Measurements from ENCODE around the gene CAMK1G.

Gene CAMK1G

GRCh38 chr1:209552406-209553264 lies 30.9 kb upstream of the CAMK1G start:
- H3K36me3 Mint-ChIP-seq (ENCODE audit: insufficient read depth), result no peaks in the 10 kb centered on the region
- H3K27ac Mint-ChIP-seq (ENCODE audit: low read depth), result no peak overlapping the region
- peaks cover 32% of the 10 kb centered on the region for H3K27me3 Mint-ChIP-seq
- ATAC-seq (replicated peaks; ENCODE audit: extremely low read depth, poor library complexity, severe bottlenecking) (no peak), DNase-seq (ENCODE audit: low spot score in 2 of 2) (no peak)
- no peaks in the 10 kb centered on the region for H3K9me3 Mint-ChIP-seq
- no peak overlapping the region for H3K4me3 Mint-ChIP-seq
- H3K4me1 Mint-ChIP-seq, result no peaks in the 10 kb centered on the region

GRCh38 chr1:209554761-209555611 lies 28.5 kb upstream of the CAMK1G start:
- no peak for DNase-seq (ENCODE audit: low spot score in 2 of 2)
- Mint-ChIP-seq H3K27ac (ENCODE audit: low read depth) (no peak overlapping the region), H3K4me3 (no peak overlapping the region), H3K36me3 (ENCODE audit: insufficient read depth) (no peaks in the 10 kb centered on the region), H3K4me1 (no peaks in the 10 kb centered on the region), H3K27me3 (peaks cover 9% of the 10 kb centered on the region), H3K9me3 (no peaks in the 10 kb centered on the region)
- ATAC-seq (replicated peaks; ENCODE audit: extremely low read depth, poor library complexity, severe bottlenecking), result no peak

DNA sequence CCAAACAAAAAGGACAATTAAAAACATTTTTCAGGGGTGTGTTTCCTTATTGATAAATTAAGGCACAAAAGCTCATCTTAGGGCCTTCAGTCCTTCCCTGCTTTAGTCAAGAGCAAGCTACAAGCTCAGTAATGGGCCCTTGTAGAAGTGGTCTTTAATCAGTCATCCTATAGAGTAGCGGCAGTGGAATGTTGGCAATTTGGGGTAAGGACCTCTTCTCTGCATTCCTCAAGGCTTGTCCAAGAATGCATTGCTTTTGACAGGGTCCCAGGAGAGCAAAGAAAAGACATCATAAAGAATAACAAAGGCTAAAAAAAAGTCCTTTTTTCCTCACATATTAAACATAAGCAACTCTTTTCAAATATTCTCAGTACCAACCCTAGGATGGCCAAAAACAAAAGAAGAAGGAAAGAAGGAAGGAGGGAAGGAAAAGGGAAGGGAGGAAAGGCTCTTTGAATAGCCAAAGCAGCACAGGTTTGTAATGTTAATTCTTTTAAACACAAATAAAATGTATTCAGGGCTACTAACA lies 27.3 kb upstream of the CAMK1G start:
- Mint-ChIP-seq H3K36me3 (ENCODE audit: insufficient read depth) (no peaks in the 10 kb centered on the region), H3K4me1 (no peaks in the 10 kb centered on the region), H3K27me3 (peaks cover 10% of the 10 kb centered on the region), H3K27ac (ENCODE audit: low read depth) (no peak overlapping the region), H3K4me3 (no peak overlapping the region), H3K9me3 (no peaks in the 10 kb centered on the region)
- no peak for ATAC-seq (replicated peaks; ENCODE audit: extremely low read depth, poor library complexity, severe bottlenecking)
- DNase-seq (ENCODE audit: low spot score in 2 of 2), result no peak

GRCh38 chr1:209557221-209557620 lies 26.3 kb upstream of the CAMK1G start:
- no peaks in the 10 kb centered on the region for H3K4me1 Mint-ChIP-seq

GRCh38 chr1:209560529-209560928 lies 23.0 kb upstream of the CAMK1G start:
- no peaks in the 10 kb centered on the region for H3K36me3 Mint-ChIP-seq (ENCODE audit: insufficient read depth)
- peaks cover 43% of the 10 kb centered on the region for H3K27me3 Mint-ChIP-seq
- H3K27ac Mint-ChIP-seq (ENCODE audit: low read depth), result no peak overlapping the region
- H3K9me3 Mint-ChIP-seq, result no peaks in the 10 kb centered on the region
- H3K4me3 Mint-ChIP-seq, result no peak overlapping the region
- no peaks in the 10 kb centered on the region for H3K4me1 Mint-ChIP-seq
- DNase-seq (ENCODE audit: low spot score in 2 of 2), result no peak
- ATAC-seq (replicated peaks; ENCODE audit: extremely low read depth, poor library complexity, severe bottlenecking), result no peak

More at GRCh38 chr1:209557221-209557620, 26.3 kb upstream of the CAMK1G start:
- Mint-ChIP-seq H3K9me3 (no peaks in the 10 kb centered on the region), H3K36me3 (ENCODE audit: insufficient read depth) (no peaks in the 10 kb centered on the region), H3K27ac (ENCODE audit: low read depth) (no peak overlapping the region), H3K27me3 (peaks cover 16% of the 10 kb centered on the region), H3K4me3 (no peak overlapping the region)
- DNase-seq (ENCODE audit: low spot score in 2 of 2), result no peak
- no peak for ATAC-seq (replicated peaks; ENCODE audit: extremely low read depth, poor library complexity, severe bottlenecking)

- H3K27ac Mint-ChIP-seq (ENCODE audit: low read depth), result no peak overlapping the region
- H3K36me3 Mint-ChIP-seq (ENCODE audit: insufficient read depth), result no peaks in the 10 kb centered on the region
- no peak for ATAC-seq (replicated peaks; ENCODE audit: extremely low read depth, poor library complexity, severe bottlenecking)
Observed at GRCh38 chr1:209560952-209561351, 22.6 kb upstream of the CAMK1G start.

GRCh38 chr1:209561532-209561931 lies 22.0 kb upstream of the CAMK1G start:
- H3K36me3 Mint-ChIP-seq (ENCODE audit: insufficient read depth), result no peaks in the 10 kb centered on the region
- H3K27ac Mint-ChIP-seq (ENCODE audit: low read depth), result peak overlapping the region; percentile 68
- ATAC-seq (replicated peaks; ENCODE audit: extremely low read depth, poor library complexity, severe bottlenecking), result no peak
- H3K9me3 Mint-ChIP-seq, result no peaks in the 10 kb centered on the region
- DNase-seq (ENCODE audit: low spot score in 2 of 2), result no peak
- no peak overlapping the region for H3K4me3 Mint-ChIP-seq
- peaks cover 53% of the 10 kb centered on the region for H3K27me3 Mint-ChIP-seq
- H3K4me1 Mint-ChIP-seq, result no peaks in the 10 kb centered on the region

More at GRCh38 chr1:209560952-209561351, 22.6 kb upstream of the CAMK1G start:
- Mint-ChIP-seq H3K4me3 (no peak overlapping the region), H3K4me1 (no peaks in the 10 kb centered on the region), H3K27me3 (peaks cover 47% of the 10 kb centered on the region), H3K9me3 (no peaks in the 10 kb centered on the region)
- DNase-seq (ENCODE audit: low spot score in 2 of 2), result no peak

DNA sequence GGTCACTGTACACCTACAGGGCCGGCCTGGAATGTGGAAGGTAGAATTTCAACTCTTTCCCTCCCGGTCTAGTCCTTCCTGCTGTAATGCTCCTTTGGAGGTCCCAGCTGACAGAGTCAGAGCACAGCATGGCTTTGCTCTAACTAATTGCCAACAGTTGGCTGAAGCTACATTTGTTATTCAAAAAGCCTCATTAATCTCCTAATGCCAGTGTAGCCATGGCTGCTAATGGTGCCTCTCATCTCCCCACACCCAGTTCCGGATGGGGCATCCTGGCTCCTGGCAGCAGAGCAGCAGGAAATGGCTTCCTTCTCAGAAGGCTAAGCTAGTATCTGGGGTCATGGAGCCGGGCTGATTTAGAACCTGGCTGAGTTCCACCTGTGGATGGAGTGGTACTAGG lies 18.7 kb upstream of the CAMK1G start:
- Mint-ChIP-seq H3K9me3 (no peaks in the 10 kb centered on the region), H3K4me1 (peaks cover 4% of the 10 kb centered on the region), H3K27ac (ENCODE audit: low read depth) (no peak overlapping the region), H3K36me3 (ENCODE audit: insufficient read depth) (no peaks in the 10 kb centered on the region), H3K4me3 (no peak overlapping the region), H3K27me3 (peaks cover 77% of the 10 kb centered on the region)
- no peak for ATAC-seq (replicated peaks; ENCODE audit: extremely low read depth, poor library complexity, severe bottlenecking)
- DNase-seq (ENCODE audit: low spot score in 2 of 2), result no peak

- H3K27me3 Mint-ChIP-seq, result peaks cover 87% of the 10 kb centered on the region
- DNase-seq (ENCODE audit: low spot score in 2 of 2) (peak; percentile 41 to 48), ATAC-seq (replicated peaks; ENCODE audit: extremely low read depth, poor library complexity, severe bottlenecking) (peak; percentile 72)
- no peak overlapping the region for H3K4me3 Mint-ChIP-seq
- no peaks in the 10 kb centered on the region for H3K9me3 Mint-ChIP-seq
- no peak overlapping the region for H3K27ac Mint-ChIP-seq (ENCODE audit: low read depth)
- H3K4me1 Mint-ChIP-seq, result peaks cover 6% of the 10 kb centered on the region
- no peaks in the 10 kb centered on the region for H3K36me3 Mint-ChIP-seq (ENCODE audit: insufficient read depth)
Observed at GRCh38 chr1:209565759-209566678, 17.5 kb upstream of the CAMK1G start.

DNA sequence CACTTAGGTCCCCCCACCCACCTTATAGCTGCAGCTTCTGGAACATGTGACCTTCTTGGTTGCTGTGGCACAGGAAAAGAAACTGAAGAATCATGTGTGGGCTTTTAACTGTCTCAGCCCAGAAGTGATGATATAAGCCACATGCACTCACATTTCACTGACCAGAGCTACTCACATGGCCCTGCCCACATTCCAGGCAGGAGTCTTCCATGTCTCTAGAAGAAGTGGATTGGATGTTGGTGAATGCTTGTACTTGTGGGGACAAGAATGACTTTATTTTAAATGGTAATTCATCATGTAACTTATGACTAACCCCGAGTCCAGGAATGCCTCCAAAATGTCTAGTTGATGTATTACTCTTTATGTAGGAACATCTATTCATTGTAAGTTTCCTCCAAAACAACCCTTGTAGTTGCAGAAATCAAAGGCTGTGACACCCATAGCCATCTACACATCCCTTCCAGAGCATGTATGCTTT lies 15.8 kb upstream of the CAMK1G start:
- no peak for DNase-seq (ENCODE audit: low spot score in 2 of 2)
- peaks cover 88% of the 10 kb centered on the region for H3K27me3 Mint-ChIP-seq
- H3K27ac Mint-ChIP-seq (ENCODE audit: low read depth), result no peak overlapping the region

GRCh38 chr1:209569455-209570207 lies 13.9 kb upstream of the CAMK1G start:
- H3K27me3 Mint-ChIP-seq, result peaks cover 81% of the 10 kb centered on the region
- no peak for ATAC-seq (replicated peaks; ENCODE audit: extremely low read depth, poor library complexity, severe bottlenecking)

More for the DNA sequence above, 15.8 kb upstream of the CAMK1G start:
- no peak for ATAC-seq (replicated peaks; ENCODE audit: extremely low read depth, poor library complexity, severe bottlenecking)
- Mint-ChIP-seq H3K36me3 (ENCODE audit: insufficient read depth) (peaks cover under 1% of the 10 kb centered on the region), H3K9me3 (no peaks in the 10 kb centered on the region), H3K4me1 (peaks cover 6% of the 10 kb centered on the region), H3K4me3 (no peak overlapping the region)

More at GRCh38 chr1:209569455-209570207, 13.9 kb upstream of the CAMK1G start:
- Mint-ChIP-seq H3K9me3 (no peaks in the 10 kb centered on the region), H3K27ac (ENCODE audit: low read depth) (peak overlapping the region; percentile 23), H3K36me3 (ENCODE audit: insufficient read depth) (peaks cover 2% of the 10 kb centered on the region), H3K4me1 (peaks cover 6% of the 10 kb centered on the region), H3K4me3 (no peak overlapping the region)
- peak; percentile 31 to 48 for DNase-seq (ENCODE audit: low spot score in 2 of 2)

All from central memory CD8-positive, alpha-beta T cell (primary cell).